K562 (cell line): ENCODE measurements around the gene S100A4. TPM values are rescaled to one million over a fixed set of nuclear protein-coding genes. Genes with fewer than 3 reads are reported as not detected.

ENCODE experiments used
- ATAC-seq: fragments of 200-7000 bp; cut with Tn5 transposase; 3 replicates; pipeline ENCODE4 v1.9.1; 2020; ENCODE audit warnings: moderate library complexity
- BruUV-seq: library from RNA; stranded (reverse); fragments of 400-500 nt; replicated peaks from 2 replicates; lab custom pipeline; 2021; lab: Mats Ljungman, UMichigan
- CTCF ChIA-PET: fragments of 300-600 bp; formaldehyde crosslinking; extraction: SDS; loops from one replicate; lab custom pipeline; 2021; ENCODE audit warnings: low intra/inter-chr PET ratio; lab: Yijun Ruan, JAX
- POLR2A ChIA-PET: fragments of 300-600, 350-650 bp; sonication (Branson Sonifier 250); formaldehyde crosslinking; extraction: SDS; loops from one replicate; lab custom pipeline; 2021; ENCODE audit warnings: antibody characterized with exemption, inconsistent platforms; lab: Yijun Ruan, JAX
- DNase-seq, 4 experiments: peaks; one replicate each; pipeline versions ENCODE4 v3.0.0 to v3.0.0-alpha.2; 2011 to 2018; ENCODE audit warnings: low spot score in 3 of 4, mixed read lengths in 3 of 4; ENCODE audit errors: extremely low read depth in 1 of 4
- FAIRE-seq: peaks from 2 replicates; lab custom pipeline; 2011; peaks lifted over from hg19 to GRCh38; lab: Jason Lieb, UNC
- H2AFZ ChIP-seq: 2 replicates; pipeline ENCODE4 v1.6.0; 2011; ENCODE audit warnings: low read depth, low read length, control low read depth, inconsistent platforms
- H3K27ac ChIP-seq: fragments of 200-600 bp; 3 replicates; pipeline ENCODE4 v1.8.0; 2011; ENCODE audit warnings: low read depth, mild to moderate bottlenecking, control low read depth, inconsistent platforms, low read length, moderate library complexity, mixed read lengths; ENCODE audit errors: extremely low read depth
- H3K27me3 ChIP-seq, 2 experiments: fragments of 300-600 bp in 1 of 2; 2 replicates in 1 of 2; 3 replicates in 1 of 2; pipeline versions ENCODE4 v1.6.0 to v1.8.0; 2011; ENCODE audit warnings: inconsistent platforms in 2 of 2, low read length in 2 of 2, mild to moderate bottlenecking in 1 of 2, mixed read lengths in 1 of 2, moderate library complexity in 1 of 2; ENCODE audit not compliant: control insufficient read depth in 2 of 2, insufficient read depth in 2 of 2
- H3K36me3 ChIP-seq: fragments of 300-600 bp; 3 replicates; pipeline ENCODE4 v1.8.0; 2011; ENCODE audit warnings: mild to moderate bottlenecking, low read length, inconsistent platforms; ENCODE audit not compliant: control insufficient read depth, insufficient read depth
- H3K4me1 ChIP-seq, 2 experiments: fragments of 200-600 bp in 1 of 2; replicated peaks in 1 of 2; 2 replicates in 1 of 2; 3 replicates in 1 of 2; pipeline versions ENCODE4 v1.5.1 to v1.8.0; 2011; ENCODE audit warnings: inconsistent platforms in 2 of 2, low read length in 2 of 2, mild to moderate bottlenecking in 1 of 2, mixed read lengths in 1 of 2, moderate library complexity in 1 of 2; ENCODE audit not compliant: control insufficient read depth in 2 of 2, insufficient read depth in 2 of 2
- H3K4me2 ChIP-seq: 2 replicates; pipeline ENCODE4 v1.6.1; 2011; ENCODE audit warnings: low read length, control low read depth, inconsistent platforms, mixed read lengths; ENCODE audit not compliant: insufficient read depth
- H3K4me3 ChIP-seq: fragments of 200-600 bp; sonication (generic), shearing (Covaris generic); 2 replicates; pipeline ENCODE4 v1.5.1; 2016; ENCODE audit warnings: control low read depth, inconsistent platforms
- H3K79me2 ChIP-seq: fragments of 200-600 bp; 3 replicates; pipeline ENCODE4 v1.8.0; 2011; ENCODE audit warnings: low read length, inconsistent platforms; ENCODE audit not compliant: control insufficient read depth, insufficient read depth
- H3K9ac ChIP-seq, 2 experiments: 2 replicates each; pipeline versions ENCODE4 v1.6.0 to v1.6.1; 2011; ENCODE audit warnings: low read depth in 2 of 2, low read length in 2 of 2, control low read depth in 1 of 2, inconsistent platforms in 1 of 2, mild to moderate bottlenecking in 1 of 2, mixed read lengths in 1 of 2; ENCODE audit not compliant: insufficient read depth in 1 of 2
- H3K9me1 ChIP-seq: one replicate; pipeline ENCODE4 v1.6.0; 2011; ENCODE audit warnings: inconsistent platforms, mild to moderate bottlenecking, low read length, moderate library complexity; ENCODE audit not compliant: control insufficient read depth, insufficient read depth
- H3K9me3 ChIP-seq: replicated peaks from 2 replicates; pipeline ENCODE4 v1.5.1; 2011; ENCODE audit warnings: low read depth, low read length, inconsistent platforms; ENCODE audit not compliant: control insufficient read depth, insufficient read depth
- H4K20me1 ChIP-seq: replicated peaks from 2 replicates; pipeline ENCODE4 v1.6.1; 2011; ENCODE audit warnings: low read length, inconsistent platforms, mixed read lengths; ENCODE audit not compliant: control insufficient read depth, insufficient read depth
- C11orf30 ChIP-seq: fragments of 450-650 bp; IDR thresholded peaks from 2 replicates; pipeline ENCODE4 v1.6.1; 2016; ENCODE audit warnings: low read depth, mild to moderate bottlenecking
- ELK1 ChIP-seq: sonication (generic); formaldehyde crosslinking; IDR thresholded peaks from 2 replicates; pipeline ENCODE4 v1.8.1; 2022; ENCODE audit warnings: missing genetic modification reagents
- KAT8 ChIP-seq: fragments of 450-650 bp; IDR thresholded peaks from 2 replicates; pipeline ENCODE4 v1.6.1; 2016; ENCODE audit warnings: low read depth, mild to moderate bottlenecking
- KDM5B ChIP-seq: fragments of 200-600 bp; sonication (generic); IDR thresholded peaks from 2 replicates; pipeline ENCODE4 v1.6.1; 2012; ENCODE audit warnings: low read depth, mild to moderate bottlenecking, moderate library complexity, low read length, control low read depth, inconsistent platforms; ENCODE audit not compliant: insufficient replicate concordance
- LCOR ChIP-seq: sonication (generic); formaldehyde crosslinking; IDR thresholded peaks from 2 replicates; pipeline ENCODE4 v1.8.0; 2022; ENCODE audit warnings: mild to moderate bottlenecking, missing genetic modification reagents
- STAT5A ChIP-seq: IDR thresholded peaks from 2 replicates; pipeline ENCODE4 v1.6.1; 2012; ENCODE audit warnings: low read length, inconsistent platforms, borderline replicate concordance
- ZNF436 ChIP-seq: fragments of 250-450, 450-650 bp; sonication (Bioruptor Pico); formaldehyde crosslinking; IDR thresholded peaks from 2 replicates; pipeline ENCODE4 v1.7.0; 2020; ENCODE audit warnings: mild to moderate bottlenecking
- ZNF830 ChIP-seq: fragments of 250-450 bp; sonication (Bioruptor Pico); IDR thresholded peaks from 2 replicates; pipeline ENCODE4 v1.5.0; 2021; ENCODE audit warnings: mild to moderate bottlenecking
- whole genome bisulfite sequencing: fragments of 100-300 bp; shearing (Covaris generic); methylation state at CpG from one replicate; pipeline ENCODE4 v1.1.6; 2016; ENCODE audit warnings: low coverage, mixed read lengths; ENCODE audit not compliant: insufficient coverage; ENCODE audit errors: missing lambda C conversion rate; 5-methylcytosine and 5-hydroxymethylcytosine counted together
- in situ Hi-C: fragments of 300-500 bp; cut with MboI; formaldehyde crosslinking; loops from 4 replicates; pipeline ENCODE4 v1.15.0; 2018; ENCODE audit warnings: inconsistent platforms, mixed read lengths
- intact Hi-C: fragments of 100-400 bp; cut with micrococcal nuclease; formaldehyde crosslinking; loops from 2 replicates; pipeline ENCODE4 v1.14.2; 2022
- polyA plus RNA-seq, 8 experiments: library from polyadenylated mRNA; depleted of rRNA in 4 of 8; stranded (reverse) in 5 of 8; unstranded in 3 of 8; fragments of >200 nt; fragmentation: Nextera tagmentation in 2 of 8; fragmentation: Illumina TruSeq in 1 of 8; extraction: Ambion mirVana in 2 of 8; extraction: Trizol in 1 of 8; gene quantifications; 2 replicates each; pipeline versions ENCODE4 v1.2.1 to v1.2.3, GENCODE V29; 2011 to 2014; ENCODE audit warnings: inconsistent platforms in 1 of 8, missing spikeins in 1 of 8
- total RNA-seq, 7 experiments: library from RNA; depleted of rRNA in 6 of 7; stranded (reverse); fragments of >200 nt in 6 of 7; fragmentation: Illumina TruSeq in 2 of 7; extraction: Trizol in 2 of 7; gene quantifications; 2 replicates each; pipeline versions ENCODE4 v1.2.1 to v1.2.3, GENCODE V29; 2011 to 2021; ENCODE audit warnings: low replicate concordance in 1 of 7
- TF ChIP-seq, protein P1 (sequence below): fragments of 450-650 bp; IDR thresholded peaks from 2 replicates; pipeline ENCODE4 v1.6.1; 2016
- TF ChIP-seq, protein P2 (sequence below): fragments of 450-650 bp; IDR thresholded peaks from one replicate; pipeline ENCODE4 v1.6.1; 2018; ENCODE audit warnings: mild to moderate bottlenecking, moderate library complexity; ENCODE audit not compliant: partially characterized antibody
- TF ChIP-seq, protein P3 (sequence below): fragments of 200-800 bp; sonication (Bioruptor generic); IDR thresholded peaks from 2 replicates; pipeline ENCODE4 v1.6.1; 2017; ENCODE audit warnings: missing genetic modification characterization, missing compliant biosample characterization

The S100A4 gene
- total and polyA plus RNA-seq, 9 of the 15 experiments (the other 6 are each of a cell fraction or from before 2014, with no cell fraction given) = 3.7 to 20.1 (median 11.2) TPM

DNA sequence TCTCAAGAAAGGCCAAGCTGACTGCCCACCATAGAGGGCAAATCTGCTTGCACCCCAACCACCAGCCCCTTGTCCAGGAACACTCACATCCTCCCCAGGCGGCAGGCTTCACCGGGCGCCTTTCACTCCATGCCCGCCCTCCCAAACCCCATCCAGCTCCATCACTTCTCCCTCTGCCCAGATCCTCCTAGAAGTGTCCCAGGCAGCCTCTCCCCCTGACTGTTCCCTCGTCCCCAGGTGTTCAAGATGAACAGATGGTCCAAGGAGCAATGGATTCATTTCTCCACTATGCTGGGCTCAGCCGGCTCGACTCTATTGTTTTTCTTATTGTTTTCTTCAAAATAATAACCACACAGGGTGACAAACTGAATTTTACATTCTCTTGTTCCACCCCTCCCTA, 31.9 kb downstream of the S100A4 start:
- ChIA-PET POLR2A (no interaction called here), CTCF (interaction anchor here (0.6 kb wide), 1 partner anchor 60 kb away, joined by 3 read pairs; no protein-coding TSS in a partner anchor)
- TF ChIP-seq ZNF830 (no peak), STAT5A (no peak), ZNF436 (no peak), LCOR (no peak), KDM5B (no peak), ELK1 (CRISPR knock-in tag) (no peak), KAT8 (no peak), C11orf30 (no peak)
- TF ChIP-seq, protein P1, sequence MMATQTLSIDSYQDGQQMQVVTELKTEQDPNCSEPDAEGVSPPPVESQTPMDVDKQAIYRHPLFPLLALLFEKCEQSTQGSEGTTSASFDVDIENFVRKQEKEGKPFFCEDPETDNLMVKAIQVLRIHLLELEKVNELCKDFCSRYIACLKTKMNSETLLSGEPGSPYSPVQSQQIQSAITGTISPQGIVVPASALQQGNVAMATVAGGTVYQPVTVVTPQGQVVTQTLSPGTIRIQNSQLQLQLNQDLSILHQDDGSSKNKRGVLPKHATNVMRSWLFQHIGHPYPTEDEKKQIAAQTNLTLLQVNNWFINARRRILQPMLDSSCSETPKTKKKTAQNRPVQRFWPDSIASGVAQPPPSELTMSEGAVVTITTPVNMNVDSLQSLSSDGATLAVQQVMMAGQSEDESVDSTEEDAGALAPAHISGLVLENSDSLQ = no peak
- TF ChIP-seq, protein P2, sequence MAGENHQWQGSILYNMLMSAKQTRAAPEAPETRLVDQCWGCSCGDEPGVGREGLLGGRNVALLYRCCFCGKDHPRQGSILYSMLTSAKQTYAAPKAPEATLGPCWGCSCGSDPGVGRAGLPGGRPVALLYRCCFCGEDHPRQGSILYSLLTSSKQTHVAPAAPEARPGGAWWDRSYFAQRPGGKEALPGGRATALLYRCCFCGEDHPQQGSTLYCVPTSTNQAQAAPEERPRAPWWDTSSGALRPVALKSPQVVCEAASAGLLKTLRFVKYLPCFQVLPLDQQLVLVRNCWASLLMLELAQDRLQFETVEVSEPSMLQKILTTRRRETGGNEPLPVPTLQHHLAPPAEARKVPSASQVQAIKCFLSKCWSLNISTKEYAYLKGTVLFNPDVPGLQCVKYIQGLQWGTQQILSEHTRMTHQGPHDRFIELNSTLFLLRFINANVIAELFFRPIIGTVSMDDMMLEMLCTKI = no peak
- TF ChIP-seq, protein P3, sequence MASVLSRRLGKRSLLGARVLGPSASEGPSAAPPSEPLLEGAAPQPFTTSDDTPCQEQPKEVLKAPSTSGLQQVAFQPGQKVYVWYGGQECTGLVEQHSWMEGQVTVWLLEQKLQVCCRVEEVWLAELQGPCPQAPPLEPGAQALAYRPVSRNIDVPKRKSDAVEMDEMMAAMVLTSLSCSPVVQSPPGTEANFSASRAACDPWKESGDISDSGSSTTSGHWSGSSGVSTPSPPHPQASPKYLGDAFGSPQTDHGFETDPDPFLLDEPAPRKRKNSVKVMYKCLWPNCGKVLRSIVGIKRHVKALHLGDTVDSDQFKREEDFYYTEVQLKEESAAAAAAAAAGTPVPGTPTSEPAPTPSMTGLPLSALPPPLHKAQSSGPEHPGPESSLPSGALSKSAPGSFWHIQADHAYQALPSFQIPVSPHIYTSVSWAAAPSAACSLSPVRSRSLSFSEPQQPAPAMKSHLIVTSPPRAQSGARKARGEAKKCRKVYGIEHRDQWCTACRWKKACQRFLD (CRISPR knock-in tag) = no peak
- H3K36me3 ChIP-seq = no peaks in the 10 kb centered on the region
- H3K4me2 ChIP-seq = no peak overlapping the region
- H2AFZ ChIP-seq = no peak overlapping the region
- no peak overlapping the region for H3K27ac ChIP-seq
- H3K4me1 ChIP-seq = peaks cover 9 to 19% of the 10 kb centered on the region in 2 experiments; a peak in 3 of 5 replicates
- DNase-seq (no peak), ATAC-seq (no peak), FAIRE-seq (no peak)
- intact Hi-C loops (loop anchor here (5.0 to 10.0 kb wide), 3 partner anchors 159 to 474 kb away; partner anchors contain the start of genes ILF2, RAB13 and SLC27A3), in situ Hi-C loops (loop anchor here (10.0 kb wide), 1 partner anchor 51 kb away; the partner anchor contains the start of gene S100A2)
- no peaks in the 10 kb centered on the region for H3K9me1 ChIP-seq
- H3K9ac ChIP-seq = no peak overlapping the region
- H3K4me3 ChIP-seq = no peak overlapping the region
- no TSS peak for BruUV-seq
- H4K20me1 ChIP-seq = no peaks in the 10 kb centered on the region
- H3K79me2 ChIP-seq = no peaks in the 10 kb centered on the region
- WGBS = 62% methylated on average over 7 of the region's 7 CpGs
- H3K27me3 ChIP-seq = no peaks in the 10 kb centered on the region
- H3K9me3 ChIP-seq = no peaks in the 10 kb centered on the region
